GM21526 (cell line): Measurements from ENCODE around the gene STK24.

Experiments
- ATAC-seq: cut with Tn5 transposase; IDR thresholded peaks from one replicate; pipeline ENCODE4 v1.9.1; 2021; ENCODE audit warnings: moderate library complexity; ENCODE audit not compliant: unreplicated experiment, low FRiP score

The STK24 gene

DNA sequence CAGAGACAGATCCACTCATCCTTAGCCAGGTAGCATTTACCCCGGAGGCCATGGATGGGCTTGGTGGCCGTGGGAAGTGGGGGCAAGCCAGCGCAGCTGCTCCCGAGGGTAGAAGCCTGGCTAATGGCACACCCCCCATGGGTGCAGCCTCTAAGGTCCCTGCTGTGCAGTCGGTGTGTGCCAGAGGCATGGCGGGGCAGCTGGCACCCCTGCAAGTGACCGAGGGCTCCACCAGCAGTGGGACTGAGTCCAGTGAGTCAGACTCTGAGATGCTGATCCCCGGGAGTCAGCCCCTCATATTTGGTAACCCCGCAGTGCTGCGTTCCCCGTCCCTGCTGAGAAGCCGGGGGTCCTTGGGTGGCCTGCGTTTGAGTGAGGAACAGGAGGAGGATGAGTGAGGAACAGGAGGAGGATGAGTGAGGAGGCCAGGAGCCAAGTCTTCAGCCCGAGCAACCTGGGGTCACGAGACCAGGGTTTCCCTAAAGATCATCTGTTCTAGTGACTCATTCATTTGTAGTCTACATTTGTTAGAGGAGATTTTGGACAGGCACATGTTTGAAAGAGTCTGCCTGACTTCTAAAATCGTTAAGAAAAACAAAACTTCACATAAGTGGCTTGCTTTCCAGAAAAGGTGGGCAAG lies 180.7 kb downstream of the STK24 start:
- no peak for ATAC-seq
